ENCODE results near the gene CDK5R1.
"Not testable (repeated sequence)": the region's sequence is repeated elsewhere in the genome, so short reads cannot be mapped to it uniquely, and the experiment has no call there.

CDK5R1 gene

GRCh38 chr17:32519228-32520103 is 32.7 kb downstream of the CDK5R1 start:
- peak; percentile 14 for DNase-seq

GRCh38 chr17:32520104-32520701 is 33.4 kb downstream of the CDK5R1 start:
- DNase-seq: no peak

GRCh38 chr17:32520737-32521404 is 34.1 kb downstream of the CDK5R1 start:
- no peak for DNase-seq

- no peak for DNase-seq
These were observed 36.4 kb downstream of the CDK5R1 start for GRCh38 chr17:32523017-32523680.

- no peak for DNase-seq
These were observed 37.2 kb downstream of the CDK5R1 start for GRCh38 chr17:32523827-32524552.

- not testable (repeated sequence) for DNase-seq
These were observed 37.7 kb downstream of the CDK5R1 start for GRCh38 chr17:32524553-32524880.

GRCh38 chr17:32525122-32525521 is 38.3 kb downstream of the CDK5R1 start:
- DNase-seq: no peak

GRCh38 chr17:32527146-32527545 is 40.4 kb downstream of the CDK5R1 start:
- DNase-seq: no peak

GRCh38 chr17:32528825-32529224 is 42.0 kb downstream of the CDK5R1 start:
- no peak for DNase-seq

GRCh38 chr17:32529604-32530003 is 42.8 kb downstream of the CDK5R1 start:
- no peak for DNase-seq

- DNase-seq: no peak
These were observed 46.5 kb downstream of the CDK5R1 start for GRCh38 chr17:32533296-32533695.

- DNase-seq: peak; percentile 41
These were observed 50.2 kb downstream of the CDK5R1 start for GRCh38 chr17:32536736-32537643.
